Measurements from ENCODE around the gene VTI1A.

DNA sequence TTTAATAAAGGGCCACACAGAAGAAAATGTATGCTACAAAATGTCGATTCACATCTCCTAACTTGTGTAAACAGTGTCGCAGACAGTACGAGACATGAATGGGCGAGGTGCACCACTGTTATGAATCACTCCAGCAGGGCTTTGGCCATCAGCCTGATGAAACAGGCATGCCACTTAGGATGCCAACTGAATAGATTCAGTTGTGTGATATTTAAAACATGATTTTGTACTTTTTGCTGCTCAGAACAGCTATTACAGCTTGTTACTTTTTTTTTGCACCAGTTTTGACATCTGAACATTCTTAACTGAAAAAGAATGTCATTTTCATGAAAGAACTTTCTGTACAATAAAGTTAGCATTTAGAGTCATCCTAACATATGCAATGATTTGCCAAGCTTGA, 138.1 kb downstream of the VTI1A start:
- TF ChIP-seq EZH2 (IDR thresholded peaks at IDR 0.05): no peak
- TF ChIP-seq POLR2AphosphoS5 (IDR thresholded peaks at IDR 0.05; ENCODE audit: borderline replicate concordance, low read depth, low read length): no peak

Data from SK-N-MC (cell line).